ENCODE results near the gene GBA2.

DNA sequence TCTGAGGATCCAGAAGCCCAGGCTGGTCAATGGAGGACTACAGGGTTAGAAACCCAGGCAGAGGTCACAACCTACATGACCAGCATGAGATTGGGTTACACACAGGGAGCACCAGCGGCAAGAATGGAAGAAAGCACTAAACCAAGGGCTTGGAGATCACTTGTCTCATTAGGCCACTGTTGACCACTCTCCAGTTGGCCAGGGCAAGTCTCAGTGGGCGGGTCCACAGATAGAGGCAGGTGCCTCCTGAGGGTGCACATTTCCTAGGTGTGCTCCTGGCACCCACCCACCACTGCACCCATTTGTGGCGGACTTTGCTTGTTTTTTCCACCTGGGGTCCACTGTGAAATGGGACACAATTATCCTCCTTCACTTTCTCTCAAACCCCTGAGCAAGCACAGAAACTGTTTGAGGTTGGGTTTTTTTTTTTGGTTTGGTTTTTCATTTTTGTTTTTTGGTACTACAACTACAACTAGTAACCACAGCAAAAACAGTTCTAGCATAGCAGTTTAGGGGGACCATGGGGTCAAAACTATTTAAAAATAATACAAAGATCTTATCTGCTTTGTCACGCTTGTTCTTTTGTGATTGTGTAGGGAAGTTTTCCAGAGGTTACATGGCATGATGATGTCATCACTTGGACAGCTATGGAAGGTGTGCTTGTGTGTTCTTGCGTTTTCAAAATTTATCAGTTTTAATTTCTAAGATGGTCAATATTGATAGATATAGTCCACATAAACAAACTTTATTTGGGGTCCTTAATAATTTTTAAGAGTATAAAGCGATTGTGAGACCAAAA, 48.5 kb upstream of the GBA2 start:
- TF ChIP-seq ZNF274 (IDR thresholded peaks at IDR 0.05; ENCODE audit: low read depth, low read length) (no peak), YY1 (IDR thresholded peaks at IDR 0.05; ENCODE audit: insufficient read depth, insufficient read length) (no peak)
